ENCODE measurements around the gene DIDO1. TPM values are rescaled to one million over a fixed set of nuclear protein-coding genes. Genes with fewer than 3 reads are reported as not detected.

DIDO1 gene
- total RNA-seq, 1 donor from 2014 or later, result 58.1 TPM

- no peak overlapping the region for H3K4me3 Mint-ChIP-seq
- TF ChIP-seq CTCF (conservative IDR thresholded peaks at IDR 0.05), result no peak
- no peaks in the 10 kb centered on the region for H3K27me3 Mint-ChIP-seq
- H3K36me3 Mint-ChIP-seq, result peaks cover 10% of the 10 kb centered on the region
- no peak for DNase-seq (ENCODE audit: extremely low spot score, unreplicated experiment)
- H3K4me1 Mint-ChIP-seq (ENCODE audit: unreplicated experiment), result peaks cover 5% of the 10 kb centered on the region
- H3K9me3 Mint-ChIP-seq, result no peaks in the 10 kb centered on the region
- no peak overlapping the region for H3K27ac Mint-ChIP-seq
These were observed 44.5 kb downstream of the DIDO1 start for GRCh38 chr20:62881662-62882395.

- Mint-ChIP-seq H3K27me3 (no peaks in the 10 kb centered on the region), H3K9me3 (no peaks in the 10 kb centered on the region), H3K36me3 (peaks cover 6% of the 10 kb centered on the region), H3K4me3 (no peak overlapping the region), H3K27ac (no peak overlapping the region), H3K4me1 (ENCODE audit: unreplicated experiment) (peaks cover 1% of the 10 kb centered on the region)
- no peak for DNase-seq (ENCODE audit: extremely low spot score, unreplicated experiment)
- TF ChIP-seq CTCF (conservative IDR thresholded peaks at IDR 0.05), result no peak
These were observed 45.2 kb downstream of the DIDO1 start for GRCh38 chr20:62880935-62881661.

- Mint-ChIP-seq H3K4me1 (ENCODE audit: unreplicated experiment) (peaks cover 9% of the 10 kb centered on the region), H3K9me3 (no peaks in the 10 kb centered on the region), H3K36me3 (peaks cover 6% of the 10 kb centered on the region), H3K4me3 (no peak overlapping the region), H3K27ac (no peak overlapping the region), H3K27me3 (peaks cover 2% of the 10 kb centered on the region)
- no peak for TF ChIP-seq CTCF (conservative IDR thresholded peaks at IDR 0.05)
- no peak for DNase-seq (ENCODE audit: extremely low spot score, unreplicated experiment)
These were observed 46.0 kb downstream of the DIDO1 start for GRCh38 chr20:62880147-62880934.

GRCh38 chr20:62879275-62880146 lies 46.8 kb downstream of the DIDO1 start:
- no peak for TF ChIP-seq CTCF (conservative IDR thresholded peaks at IDR 0.05)
- Mint-ChIP-seq H3K9me3 (no peaks in the 10 kb centered on the region), H3K27ac (no peak overlapping the region), H3K4me1 (ENCODE audit: unreplicated experiment) (peaks cover 13% of the 10 kb centered on the region), H3K36me3 (peaks cover 6% of the 10 kb centered on the region), H3K4me3 (no peak overlapping the region), H3K27me3 (peaks cover 3% of the 10 kb centered on the region)
- DNase-seq (ENCODE audit: extremely low spot score, unreplicated experiment), result no peak

Data from type B pancreatic cell (in vitro differentiated cells).